D721Med (cell line): ENCODE results near the gene ANAPC2.

Experiments used
- DNase-seq: peaks from one replicate; pipeline ENCODE4 v3.0.0; 2011; ENCODE audit warnings: low spot score; ENCODE audit not compliant: insufficient read length
- FAIRE-seq: peaks from 2 replicates; lab custom pipeline; 2011; peaks lifted over from hg19 to GRCh38; lab: Jason Lieb, UNC
- CTCF ChIP-seq: IDR thresholded peaks from 2 replicates; pipeline ENCODE4 v1.5.1; 2012; ENCODE audit warnings: mild to moderate bottlenecking, control low read depth; ENCODE audit not compliant: insufficient read depth; ENCODE audit errors: missing control alignments

The ANAPC2 gene

GRCh38 chr9:137167277-137167746 is 21.0 kb downstream of the ANAPC2 start:
- DNase-seq (no peak), FAIRE-seq (no peak)

GRCh38 chr9:137166380-137167229 is 21.8 kb downstream of the ANAPC2 start:
- no peak for TF ChIP-seq CTCF
- no peak for FAIRE-seq
- no peak for DNase-seq

More at GRCh38 chr9:137167277-137167746, 21.0 kb downstream of the ANAPC2 start:
- no peak for TF ChIP-seq CTCF

- DNase-seq, result no peak
- no peak for FAIRE-seq
- no peak for TF ChIP-seq CTCF
These were observed 23.0 kb downstream of the ANAPC2 start for GRCh38 chr9:137165250-137165836.

GRCh38 chr9:137164370-137165249 is 23.8 kb downstream of the ANAPC2 start:
- DNase-seq (no peak), FAIRE-seq (no peak)
- TF ChIP-seq CTCF, result no peak

- FAIRE-seq (no peak), DNase-seq (no peak)
- TF ChIP-seq CTCF, result no peak
These were observed 24.6 kb downstream of the ANAPC2 start for GRCh38 chr9:137163805-137164204.

- TF ChIP-seq CTCF, result no peak
- no peak for FAIRE-seq
- no peak for DNase-seq
These were observed 25.0 kb downstream of the ANAPC2 start for GRCh38 chr9:137163365-137163715.
